HG02840 (cell line): ENCODE results near the gene FLNB.

Experiments used
- ATAC-seq: cut with Tn5 transposase; IDR thresholded peaks from one replicate; pipeline ENCODE4 v1.9.1; 2021; ENCODE audit warnings: mild to moderate bottlenecking, moderate library complexity, moderate number of reproducible peaks; ENCODE audit not compliant: unreplicated experiment, low FRiP score

Gene FLNB

DNA sequence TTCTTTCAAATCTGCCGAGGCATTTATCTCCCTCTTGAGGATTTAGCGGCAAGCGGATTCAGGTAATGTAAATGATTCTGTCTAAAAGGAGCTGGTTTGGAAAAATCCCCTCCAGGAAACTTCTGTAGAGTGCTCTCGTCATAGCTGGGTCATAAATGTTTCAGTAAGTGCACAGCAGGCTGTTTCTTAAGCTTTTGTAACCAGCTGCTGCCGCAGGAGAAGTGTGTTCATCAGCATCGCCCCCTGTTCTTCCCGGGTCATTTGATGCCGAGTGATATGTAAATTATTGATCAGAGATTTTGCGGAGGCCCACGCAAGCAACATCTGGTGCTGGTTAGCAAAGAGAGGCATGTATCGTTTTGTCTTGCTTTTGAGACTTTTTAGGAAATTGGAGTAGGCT, 149.5 kb downstream of the FLNB start:
- ATAC-seq, result no peak

DNA sequence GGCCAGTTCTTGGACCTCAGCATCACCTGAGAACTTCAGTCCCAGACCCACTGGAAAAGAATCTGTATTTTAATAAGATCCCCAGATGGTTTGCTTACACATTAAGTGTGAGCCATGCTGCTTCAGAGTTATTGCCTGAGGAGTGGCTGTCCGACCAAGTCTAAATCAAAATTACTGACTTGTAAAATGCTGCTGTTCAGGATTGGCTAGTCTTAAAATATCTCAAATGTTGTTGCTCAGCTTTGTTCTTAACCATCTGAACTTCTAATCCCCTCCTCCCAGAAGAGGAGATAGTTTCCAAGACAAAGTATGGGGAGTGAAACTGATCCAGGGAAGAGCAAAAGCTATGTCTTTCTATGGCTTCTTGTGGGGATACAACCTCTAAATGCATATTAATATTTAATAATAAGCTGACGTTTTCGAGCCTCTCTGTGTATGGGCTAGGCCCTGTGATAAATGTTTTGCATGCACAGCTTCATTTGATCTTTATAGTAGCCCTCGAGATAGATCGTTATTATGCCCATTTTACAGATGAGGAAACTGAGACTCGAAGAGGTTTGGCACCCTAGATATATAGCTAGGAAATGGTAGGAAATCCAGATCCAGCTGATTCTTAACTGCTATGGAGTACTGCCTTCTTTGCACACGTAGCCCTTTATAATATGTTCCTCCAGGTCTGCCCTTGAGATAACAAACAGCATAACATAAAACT, 150.4 kb downstream of the FLNB start:
- ATAC-seq, result no peak

DNA sequence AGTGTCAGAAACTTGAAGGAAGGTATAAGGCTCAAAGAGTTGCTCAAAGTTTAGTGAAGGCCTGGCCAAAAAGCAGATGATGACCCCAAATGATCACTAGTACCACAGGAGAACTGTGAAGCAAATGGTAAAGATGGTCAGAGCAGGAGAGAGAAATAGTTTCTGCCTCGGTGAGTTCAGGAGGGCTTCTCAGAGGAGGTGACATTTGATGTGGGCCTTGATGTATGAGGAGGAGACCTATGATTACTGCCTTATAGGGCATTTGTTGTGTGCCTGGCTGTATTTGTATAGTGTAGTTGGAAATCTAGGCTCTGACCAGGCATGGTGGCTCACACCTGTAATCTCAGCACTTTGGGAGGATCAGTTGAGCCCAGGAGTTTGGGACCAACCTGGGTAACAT, 152.2 kb downstream of the FLNB start:
- ATAC-seq, result no peak

DNA sequence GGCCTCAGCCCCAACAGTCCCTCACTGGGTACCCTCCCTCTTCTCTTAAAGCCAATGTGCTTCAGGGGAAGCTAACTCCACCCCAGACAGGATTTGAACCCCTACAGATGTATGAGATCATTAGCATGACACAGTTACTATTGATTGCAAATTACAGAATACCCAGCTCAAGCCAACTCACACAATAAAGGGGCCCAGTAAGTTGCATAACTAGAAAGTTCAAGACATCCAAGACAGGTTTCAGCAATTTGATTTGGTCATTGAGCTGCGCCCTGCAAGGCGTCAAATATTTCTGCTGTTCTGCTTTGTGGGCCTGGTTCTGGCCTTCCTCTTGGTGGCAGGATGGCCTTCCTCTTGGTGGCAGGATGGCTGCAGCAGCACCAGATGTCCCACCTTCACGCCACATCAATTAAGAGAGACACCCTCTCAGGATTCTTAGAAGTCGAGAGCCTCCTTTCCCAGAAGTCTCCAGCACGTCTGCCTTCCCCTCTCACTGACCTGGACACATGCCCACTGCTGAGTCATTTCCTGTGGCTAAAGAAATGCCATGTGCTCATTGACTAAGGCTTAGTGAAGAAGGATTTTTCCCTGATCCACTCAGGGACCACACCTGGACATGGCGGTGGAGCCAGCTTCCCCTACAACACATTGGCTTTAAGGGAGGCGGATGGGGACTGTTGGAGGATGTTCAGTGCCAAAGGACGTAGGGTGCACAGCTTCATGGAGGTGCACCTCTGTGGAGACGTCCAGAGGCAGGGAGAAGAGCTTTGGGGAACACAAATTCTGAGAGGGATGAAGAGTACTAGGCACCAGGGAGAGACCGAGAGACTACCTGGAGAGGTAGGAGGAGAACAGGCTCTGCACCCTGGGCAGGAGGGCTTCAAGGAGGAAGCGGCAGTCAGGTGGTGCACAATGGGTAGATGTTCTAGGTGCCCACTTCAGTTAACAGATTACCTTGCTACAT, 153.5 kb downstream of the FLNB start:
- no peak for ATAC-seq

DNA sequence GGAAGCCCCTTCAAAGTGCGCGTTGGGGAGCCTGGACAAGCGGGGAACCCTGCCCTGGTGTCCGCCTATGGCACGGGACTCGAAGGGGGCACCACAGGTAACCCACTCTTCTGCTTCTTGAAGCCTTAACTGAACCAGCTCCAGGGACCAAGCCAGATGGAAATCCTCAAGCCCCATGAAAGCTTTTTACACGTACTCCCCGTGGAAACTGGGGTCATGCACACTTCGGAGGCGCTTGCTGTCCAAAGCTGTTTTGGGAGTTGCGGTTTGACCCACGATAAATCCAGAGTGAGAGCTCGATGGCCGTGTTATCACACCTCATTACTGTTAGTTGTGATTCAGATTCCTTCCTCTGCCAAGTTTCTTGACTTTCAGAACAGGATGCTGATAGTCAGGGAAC, 155.0 kb downstream of the FLNB start:
- no peak for ATAC-seq

DNA sequence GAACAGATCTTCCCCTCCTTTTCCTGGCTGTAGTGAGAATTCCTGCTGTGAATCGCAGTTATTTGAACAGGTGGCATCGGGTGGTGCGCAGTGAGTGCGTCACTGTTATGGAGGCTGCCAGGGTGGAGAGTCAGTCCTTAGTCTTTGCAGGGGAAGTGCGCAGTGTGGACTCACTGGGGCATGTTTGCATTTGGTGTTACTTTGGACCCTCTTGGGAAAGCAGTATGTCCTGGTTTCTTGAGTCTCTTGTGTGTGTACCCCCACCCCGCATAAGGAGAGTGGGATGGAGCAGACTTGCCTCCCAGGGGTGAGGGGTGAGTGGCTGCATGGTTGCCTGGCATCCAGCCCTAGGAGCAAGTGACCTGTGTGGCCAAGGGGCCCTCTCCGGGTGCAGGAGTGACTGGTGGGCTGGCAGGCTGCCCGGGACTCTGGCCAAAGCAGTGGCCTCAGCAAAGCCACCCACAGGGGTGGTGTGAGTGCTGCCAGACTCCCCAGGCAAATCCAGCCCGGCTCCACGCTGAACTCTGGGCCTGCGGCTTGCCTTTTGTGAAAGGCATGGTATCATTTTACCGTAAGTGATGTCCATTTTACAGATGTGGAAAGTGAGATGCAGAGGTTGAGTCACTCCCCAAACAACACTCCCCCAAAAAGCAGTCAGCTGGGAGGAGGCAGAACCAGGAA, 156.1 kb downstream of the FLNB start:
- no peak for ATAC-seq

DNA sequence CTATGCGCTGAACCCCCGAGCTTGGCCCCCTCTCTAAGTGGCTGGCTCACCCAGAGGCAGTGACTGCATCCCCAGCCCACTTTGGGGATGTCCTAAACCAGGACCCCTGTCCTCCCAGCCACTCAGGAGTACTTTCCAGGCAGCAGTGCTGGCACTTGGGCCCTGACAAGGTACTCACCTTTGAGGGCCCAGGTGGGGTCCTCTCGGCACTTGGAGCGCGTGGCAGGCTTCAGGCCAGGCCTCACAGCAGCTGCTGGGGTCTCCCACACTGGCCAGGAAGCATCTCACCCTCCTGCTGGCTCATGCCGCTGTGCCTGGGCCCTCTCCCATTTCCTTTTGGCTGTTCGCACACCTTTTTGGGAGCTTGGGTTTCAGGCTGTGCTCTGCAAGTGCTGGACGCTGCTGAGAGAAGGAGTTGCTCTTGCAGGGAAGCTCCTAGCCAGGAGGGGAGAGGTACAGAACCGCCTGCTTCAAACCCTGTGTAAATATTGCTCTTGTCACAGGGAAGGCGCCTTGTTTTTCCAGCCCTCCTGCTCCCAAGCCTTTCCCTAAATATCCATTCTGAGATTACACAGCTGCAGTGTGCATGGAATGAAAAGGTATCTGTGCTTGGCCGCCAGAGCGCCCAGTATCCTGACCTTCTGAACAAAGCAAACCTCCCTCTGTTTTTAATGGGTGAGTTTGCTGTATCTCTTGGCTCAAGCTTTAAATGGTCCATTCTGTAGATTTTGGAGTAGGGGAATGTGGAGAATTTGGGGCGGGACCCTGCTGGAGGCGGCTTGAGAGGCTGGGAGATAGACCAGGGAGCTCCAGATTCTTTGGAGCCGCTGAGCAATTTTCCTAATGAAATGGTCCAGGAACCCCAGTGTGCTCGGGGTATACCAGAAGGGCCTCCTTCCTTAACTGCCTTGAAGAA, 156.9 kb downstream of the FLNB start:
- no peak for ATAC-seq

DNA sequence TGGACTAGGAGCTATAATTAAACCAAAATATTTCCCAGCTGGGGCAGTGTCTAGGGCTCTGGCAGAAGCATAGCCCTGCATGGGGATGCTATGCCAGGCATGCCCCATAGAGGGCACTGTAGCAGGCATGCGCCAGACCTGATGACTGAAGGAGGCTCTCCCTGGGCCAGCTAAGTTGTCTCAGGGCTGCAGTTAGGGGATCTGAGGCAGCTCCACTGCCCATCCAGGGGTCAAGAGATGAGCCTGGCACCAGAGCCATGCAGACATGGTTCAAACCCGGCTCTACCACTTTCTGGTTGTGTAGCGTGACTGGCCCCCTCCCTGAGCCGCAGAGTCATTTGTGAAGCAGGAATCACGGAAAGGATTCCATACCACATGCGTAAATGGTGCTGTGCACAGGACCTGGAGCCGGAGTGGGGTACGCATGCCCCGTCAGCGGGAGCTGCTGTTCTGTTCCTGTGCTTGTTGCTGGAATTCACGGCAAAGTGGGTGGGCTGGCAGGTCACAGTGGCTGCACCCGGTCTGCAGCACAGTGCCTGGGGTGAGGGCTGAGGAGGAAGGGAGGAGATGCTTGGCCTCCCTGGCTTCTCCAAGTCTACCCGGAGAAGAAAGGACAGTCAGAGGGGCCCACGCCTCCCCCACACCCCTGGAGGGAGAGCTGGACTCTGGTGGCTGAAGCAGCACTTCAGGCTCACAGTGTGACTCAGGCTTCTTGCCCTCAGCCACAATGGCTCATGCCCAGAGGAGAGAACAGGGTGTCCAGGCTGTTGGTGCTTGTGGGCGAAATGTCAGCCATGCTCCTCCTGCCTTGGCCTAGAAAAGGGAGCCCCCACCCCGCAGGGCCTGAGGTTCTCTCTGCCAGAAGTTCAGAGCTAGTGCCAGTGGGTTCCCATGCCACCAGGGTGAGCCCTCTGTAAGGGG, 159.5 kb downstream of the FLNB start:
- ATAC-seq, result no peak

DNA sequence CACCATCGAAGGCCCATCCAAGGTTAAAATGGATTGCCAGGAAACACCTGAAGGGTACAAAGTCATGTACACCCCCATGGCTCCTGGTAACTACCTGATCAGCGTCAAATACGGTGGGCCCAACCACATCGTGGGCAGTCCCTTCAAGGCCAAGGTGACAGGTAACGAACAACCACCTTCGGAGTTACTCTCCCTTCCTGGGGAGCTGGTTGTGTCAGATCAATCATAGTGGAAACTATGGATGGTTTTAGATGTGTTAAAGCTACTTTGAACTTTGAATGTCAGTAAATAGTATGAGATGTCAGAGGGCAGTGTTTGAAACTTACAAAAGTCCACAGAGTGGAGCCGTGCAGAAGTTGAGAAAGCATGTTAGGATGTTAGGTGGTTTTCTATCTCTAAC, 160.3 kb downstream of the FLNB start:
- ATAC-seq, result no peak

DNA sequence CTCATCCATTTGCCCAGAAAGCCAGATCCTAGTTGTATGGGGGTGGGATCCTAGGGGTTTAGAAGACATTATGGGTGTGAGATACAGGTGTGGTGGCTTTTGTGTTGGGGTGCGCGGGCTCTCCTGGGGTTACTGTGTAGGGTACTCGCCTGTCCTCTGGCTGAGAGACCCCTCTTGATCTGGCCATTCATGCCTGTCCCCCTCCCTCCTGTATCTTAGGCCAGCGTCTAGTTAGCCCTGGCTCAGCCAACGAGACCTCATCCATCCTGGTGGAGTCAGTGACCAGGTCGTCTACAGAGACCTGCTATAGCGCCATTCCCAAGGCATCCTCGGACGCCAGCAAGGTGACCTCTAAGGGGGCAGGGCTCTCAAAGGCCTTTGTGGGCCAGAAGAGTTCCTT, 161.1 kb downstream of the FLNB start:
- ATAC-seq, result no peak

DNA sequence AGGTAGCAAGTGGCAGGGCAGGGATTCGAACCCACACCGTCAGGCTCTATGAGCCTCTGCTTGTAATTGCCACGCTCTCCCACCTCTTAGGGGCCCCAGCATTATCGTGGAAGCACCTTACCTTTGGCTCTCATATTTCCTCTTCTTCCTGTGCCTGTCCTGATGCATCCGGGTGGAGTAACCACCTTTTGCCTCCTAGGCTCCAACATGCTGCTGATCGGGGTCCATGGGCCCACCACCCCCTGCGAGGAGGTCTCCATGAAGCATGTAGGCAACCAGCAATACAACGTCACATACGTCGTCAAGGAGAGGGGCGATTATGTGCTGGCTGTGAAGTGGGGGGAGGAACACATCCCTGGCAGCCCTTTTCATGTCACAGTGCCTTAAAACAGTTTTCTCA, 162.2 kb downstream of the FLNB start:
- ATAC-seq, result no peak

DNA sequence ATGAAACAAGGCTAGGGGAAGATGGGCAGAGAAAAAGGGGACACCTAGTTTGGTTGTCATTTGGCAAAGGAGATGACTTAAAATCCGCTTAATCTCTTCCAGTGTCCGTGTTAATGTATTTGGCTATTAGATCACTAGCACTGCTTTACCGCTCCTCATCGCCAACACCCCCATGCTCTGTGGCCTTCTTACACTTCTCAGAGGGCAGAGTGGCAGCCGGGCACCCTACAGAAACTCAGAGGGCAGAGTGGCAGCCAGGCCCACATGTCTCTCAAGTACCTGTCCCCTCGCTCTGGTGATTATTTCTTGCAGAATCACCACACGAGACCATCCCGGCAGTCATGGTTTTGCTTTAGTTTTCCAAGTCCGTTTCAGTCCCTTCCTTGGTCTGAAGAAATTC, 162.9 kb downstream of the FLNB start:
- ATAC-seq, result no peak

DNA sequence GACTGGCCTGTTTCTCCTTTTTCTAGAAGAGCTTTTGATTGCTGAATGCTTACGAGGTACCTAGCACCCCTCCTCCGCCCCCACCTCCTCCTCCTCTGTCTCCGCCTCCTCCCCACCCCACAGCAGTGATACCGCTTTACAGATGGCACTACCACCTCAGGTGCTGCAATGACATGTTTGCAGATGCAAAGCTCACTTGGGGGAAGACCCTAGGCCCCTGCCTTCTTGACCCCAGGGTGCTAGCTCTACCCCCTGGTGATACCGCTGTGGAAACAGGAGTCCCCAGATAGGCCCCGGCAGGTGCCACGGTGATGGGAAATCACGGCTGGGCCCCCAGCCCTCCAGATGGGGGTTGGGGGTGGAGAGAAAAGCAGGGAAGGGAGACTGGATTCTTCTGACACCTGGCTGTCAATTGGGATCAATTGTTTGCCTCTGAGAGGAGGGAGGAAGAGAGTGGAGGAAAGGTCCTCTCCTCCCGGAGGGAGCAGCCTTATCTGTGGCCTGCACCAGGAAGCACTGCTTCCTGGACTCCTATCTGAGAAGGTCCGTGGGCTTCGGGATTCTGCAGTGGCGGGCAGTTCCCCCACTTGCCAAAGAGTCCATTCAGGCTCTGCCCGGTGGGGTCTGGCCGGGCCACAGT, 164.9 kb downstream of the FLNB start:
- ATAC-seq, result no peak

DNA sequence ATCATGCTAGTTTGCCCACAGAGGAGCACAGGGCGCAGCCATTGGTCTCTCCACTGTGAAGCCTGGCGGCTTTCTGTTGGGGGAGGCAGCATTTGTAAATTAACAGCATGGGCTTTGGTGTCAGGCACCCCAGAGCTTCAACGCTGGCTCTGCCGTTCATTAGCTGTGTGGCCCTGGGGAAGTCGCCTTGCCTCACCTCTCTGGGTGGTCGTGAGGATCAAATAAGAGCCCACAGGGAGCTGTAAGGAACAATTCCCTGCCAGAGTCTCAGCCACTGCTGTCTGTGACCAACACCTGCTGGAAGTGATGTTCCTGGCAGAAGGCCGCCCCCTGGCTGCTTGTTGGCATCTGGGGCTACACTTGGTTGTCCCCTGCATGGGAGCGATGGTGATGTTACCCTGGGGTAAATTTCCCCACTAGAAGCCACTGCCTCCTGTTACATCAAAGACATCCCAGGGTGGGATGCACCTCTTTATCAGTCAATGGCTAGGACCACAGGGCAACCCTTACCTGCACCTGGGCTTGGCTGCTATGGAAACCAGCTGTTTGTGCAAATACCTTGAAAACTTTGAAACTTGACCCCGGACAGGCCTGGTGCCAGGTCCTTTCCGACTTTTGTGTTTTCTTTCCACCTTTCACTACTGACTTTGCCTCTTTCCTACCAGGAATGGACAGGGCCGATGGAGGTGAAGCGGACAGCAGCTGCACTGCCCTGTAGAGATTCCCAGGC, 165.6 kb downstream of the FLNB start:
- no peak for ATAC-seq

DNA sequence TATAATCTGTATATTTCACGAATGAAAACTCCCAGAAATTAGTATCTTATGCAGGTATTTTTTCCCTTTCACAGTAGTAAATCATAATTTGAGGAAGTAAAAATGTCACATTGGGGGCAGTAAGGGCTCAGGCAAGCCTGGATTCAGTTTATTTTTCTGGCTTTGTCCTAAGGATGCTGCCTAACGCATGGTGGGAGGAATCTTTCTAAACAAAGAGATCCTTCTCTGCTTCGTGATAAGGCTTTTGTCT, 166.9 kb downstream of the FLNB start:
- ATAC-seq, result no peak

DNA sequence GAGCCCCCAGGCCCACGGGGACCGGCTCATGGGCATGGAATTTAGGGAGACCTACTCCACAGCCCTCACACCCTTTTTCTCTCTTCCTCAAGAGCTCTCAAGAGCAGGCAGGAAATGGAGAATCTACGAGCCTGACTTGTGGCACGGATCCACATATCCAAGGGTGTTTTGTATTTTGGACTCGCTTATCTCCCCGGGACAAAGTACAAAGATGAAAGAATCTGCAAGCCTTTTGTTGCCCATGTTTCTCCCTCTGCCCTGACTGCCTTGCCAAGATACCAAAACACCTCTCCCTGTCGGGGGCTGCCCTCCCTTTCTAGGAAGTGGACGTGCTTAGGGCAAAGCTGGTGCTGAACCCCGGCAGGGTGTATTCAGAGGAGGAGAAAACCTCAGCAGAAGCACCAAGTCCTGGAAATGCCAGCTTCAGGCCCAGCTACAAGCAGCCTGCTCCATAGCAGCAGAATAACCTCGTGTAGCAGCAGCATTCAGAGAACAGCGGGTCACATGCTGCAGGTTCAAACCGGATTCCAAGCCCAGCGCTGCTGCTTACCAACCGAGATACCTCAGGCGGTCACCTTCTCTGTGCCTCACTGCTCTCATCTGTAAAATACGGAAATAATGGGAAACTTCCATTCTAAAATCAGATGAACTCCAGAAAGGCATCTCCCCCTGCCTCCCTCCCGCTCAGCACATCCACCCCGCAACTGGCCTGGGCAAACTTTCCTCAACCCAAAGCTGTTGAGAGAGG, 167.4 kb downstream of the FLNB start:
- ATAC-seq, result no peak

DNA sequence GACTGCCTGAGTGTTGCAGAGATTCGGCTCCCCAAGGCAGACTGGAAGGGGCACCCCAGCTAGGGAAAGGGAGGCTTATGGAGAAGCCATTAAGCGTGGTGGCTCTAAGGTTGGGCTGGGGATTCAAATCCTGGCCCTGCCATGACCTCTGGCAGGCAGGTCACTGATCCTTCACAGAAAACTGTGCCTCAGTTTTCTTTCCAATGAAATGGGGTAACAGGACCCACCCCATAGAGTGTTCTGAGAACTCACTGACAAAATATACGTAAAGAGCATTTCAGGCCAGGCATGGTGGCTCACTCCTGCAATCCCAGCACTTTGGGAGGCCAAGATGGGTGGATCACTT, 167.9 kb downstream of the FLNB start:
- no peak for ATAC-seq
